Neural cell (in vitro differentiated cells): ENCODE measurements around the gene STIM2.

Experiments
- EP300 ChIP-seq: fragments of 450-650 bp; conservative IDR thresholded peaks from 2 replicates; pipeline ENCODE4 v1.6.1; 2014; ENCODE audit warnings: antibody characterized with exemption, mild to moderate bottlenecking, moderate library complexity; ENCODE audit not compliant: poor library complexity, severe bottlenecking
- TF ChIP-seq, protein P1 (sequence below): fragments of 450-650 bp; IDR thresholded peaks from 2 replicates; pipeline ENCODE4 v1.5.1; 2014; ENCODE audit warnings: antibody characterized with exemption, mild to moderate bottlenecking, moderate library complexity; ENCODE audit not compliant: poor library complexity, severe bottlenecking

DNA sequence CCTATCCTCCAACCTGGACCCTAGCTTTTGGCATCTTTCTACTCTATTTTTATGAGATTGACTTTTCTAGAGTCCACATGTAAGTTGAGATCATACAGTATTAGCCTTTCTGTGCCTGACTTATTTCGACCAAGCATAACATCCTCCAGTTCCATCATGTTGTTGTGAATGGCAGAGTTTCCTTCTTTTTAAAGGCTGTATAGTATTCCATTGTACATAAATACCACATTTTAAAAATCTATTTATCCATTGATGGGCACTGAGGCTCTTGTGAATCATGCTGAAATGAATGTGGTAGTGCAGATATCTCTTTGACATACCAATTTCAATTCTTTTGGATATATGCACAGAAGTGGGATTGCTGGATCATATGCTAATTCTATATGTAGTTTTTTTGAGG, 40.3 kb upstream of the STIM2 start:
- TF ChIP-seq, protein P1, sequence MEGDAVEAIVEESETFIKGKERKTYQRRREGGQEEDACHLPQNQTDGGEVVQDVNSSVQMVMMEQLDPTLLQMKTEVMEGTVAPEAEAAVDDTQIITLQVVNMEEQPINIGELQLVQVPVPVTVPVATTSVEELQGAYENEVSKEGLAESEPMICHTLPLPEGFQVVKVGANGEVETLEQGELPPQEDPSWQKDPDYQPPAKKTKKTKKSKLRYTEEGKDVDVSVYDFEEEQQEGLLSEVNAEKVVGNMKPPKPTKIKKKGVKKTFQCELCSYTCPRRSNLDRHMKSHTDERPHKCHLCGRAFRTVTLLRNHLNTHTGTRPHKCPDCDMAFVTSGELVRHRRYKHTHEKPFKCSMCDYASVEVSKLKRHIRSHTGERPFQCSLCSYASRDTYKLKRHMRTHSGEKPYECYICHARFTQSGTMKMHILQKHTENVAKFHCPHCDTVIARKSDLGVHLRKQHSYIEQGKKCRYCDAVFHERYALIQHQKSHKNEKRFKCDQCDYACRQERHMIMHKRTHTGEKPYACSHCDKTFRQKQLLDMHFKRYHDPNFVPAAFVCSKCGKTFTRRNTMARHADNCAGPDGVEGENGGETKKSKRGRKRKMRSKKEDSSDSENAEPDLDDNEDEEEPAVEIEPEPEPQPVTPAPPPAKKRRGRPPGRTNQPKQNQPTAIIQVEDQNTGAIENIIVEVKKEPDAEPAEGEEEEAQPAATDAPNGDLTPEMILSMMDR = no peak
- TF ChIP-seq EP300 = no peak
